Measurements from ENCODE around the gene PLTP. TPM values are rescaled to one million over a fixed set of nuclear protein-coding genes. Genes with fewer than 3 reads are reported as not detected.

Gene PLTP
- total and polyA plus RNA-seq, 2 of the 13 experiments (the other 11 are each of a cell fraction or from before 2014, with no cell fraction given): 16.9 to 28.6 TPM

- TF ChIP-seq, protein P1, sequence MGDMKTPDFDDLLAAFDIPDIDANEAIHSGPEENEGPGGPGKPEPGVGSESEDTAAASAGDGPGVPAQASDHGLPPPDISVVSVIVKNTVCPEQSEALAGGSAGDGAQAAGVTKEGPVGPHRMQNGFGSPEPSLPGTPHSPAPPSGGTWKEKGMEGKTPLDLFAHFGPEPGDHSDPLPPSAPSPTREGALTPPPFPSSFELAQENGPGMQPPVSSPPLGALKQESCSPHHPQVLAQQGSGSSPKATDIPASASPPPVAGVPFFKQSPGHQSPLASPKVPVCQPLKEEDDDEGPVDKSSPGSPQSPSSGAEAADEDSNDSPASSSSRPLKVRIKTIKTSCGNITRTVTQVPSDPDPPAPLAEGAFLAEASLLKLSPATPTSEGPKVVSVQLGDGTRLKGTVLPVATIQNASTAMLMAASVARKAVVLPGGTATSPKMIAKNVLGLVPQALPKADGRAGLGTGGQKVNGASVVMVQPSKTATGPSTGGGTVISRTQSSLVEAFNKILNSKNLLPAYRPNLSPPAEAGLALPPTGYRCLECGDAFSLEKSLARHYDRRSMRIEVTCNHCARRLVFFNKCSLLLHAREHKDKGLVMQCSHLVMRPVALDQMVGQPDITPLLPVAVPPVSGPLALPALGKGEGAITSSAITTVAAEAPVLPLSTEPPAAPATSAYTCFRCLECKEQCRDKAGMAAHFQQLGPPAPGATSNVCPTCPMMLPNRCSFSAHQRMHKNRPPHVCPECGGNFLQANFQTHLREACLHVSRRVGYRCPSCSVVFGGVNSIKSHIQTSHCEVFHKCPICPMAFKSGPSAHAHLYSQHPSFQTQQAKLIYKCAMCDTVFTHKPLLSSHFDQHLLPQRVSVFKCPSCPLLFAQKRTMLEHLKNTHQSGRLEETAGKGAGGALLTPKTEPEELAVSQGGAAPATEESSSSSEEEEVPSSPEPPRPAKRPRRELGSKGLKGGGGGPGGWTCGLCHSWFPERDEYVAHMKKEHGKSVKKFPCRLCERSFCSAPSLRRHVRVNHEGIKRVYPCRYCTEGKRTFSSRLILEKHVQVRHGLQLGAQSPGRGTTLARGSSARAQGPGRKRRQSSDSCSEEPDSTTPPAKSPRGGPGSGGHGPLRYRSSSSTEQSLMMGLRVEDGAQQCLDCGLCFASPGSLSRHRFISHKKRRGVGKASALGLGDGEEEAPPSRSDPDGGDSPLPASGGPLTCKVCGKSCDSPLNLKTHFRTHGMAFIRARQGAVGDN (CRISPR knock-in tag; IDR thresholded peaks at IDR 0.05): peak; percentile 87
- TF ChIP-seq SRSF4 (IDR thresholded peaks at IDR 0.05; ENCODE audit: low read depth, low read length, poor library complexity, severe bottlenecking) (no peak), MYC (CRISPR knock-in tag; IDR thresholded peaks at IDR 0.05; ENCODE audit: borderline replicate concordance) (peak; percentile 76; the same call in 1 of the 2 replicates), NR2C2 (CRISPR knock-in tag; IDR thresholded peaks at IDR 0.05; ENCODE audit: borderline replicate concordance) (0 out of 2 replicates have a peak, but pooled peaks have one; percentile 29), XBP1 (CRISPR knock-in tag; IDR thresholded peaks at IDR 0.05) (no peak), ELF1 (CRISPR knock-in tag; IDR thresholded peaks at IDR 0.05) (no peak), ZZZ3 (CRISPR knock-in tag; IDR thresholded peaks at IDR 0.05; ENCODE audit: borderline replicate concordance) (peak; percentile 90), TBP (CRISPR knock-in tag; IDR thresholded peaks at IDR 0.05) (no peak), ZHX1 (CRISPR knock-in tag; IDR thresholded peaks at IDR 0.05; ENCODE audit: low read depth) (no peak), GABPB1 (CRISPR knock-in tag; IDR thresholded peaks at IDR 0.05) (peak; percentile 51; the same call in 1 of the 2 replicates), ZNF563 (CRISPR knock-in tag; IDR thresholded peaks at IDR 0.05) (no peak), POLR2G (IDR thresholded peaks at IDR 0.05; ENCODE audit: low read depth, low read length) (peak; percentile 52; the same call in 1 of the 2 replicates), ZNF709 (CRISPR knock-in tag; IDR thresholded peaks at IDR 0.05) (no peak), GATAD1 (CRISPR knock-in tag; IDR thresholded peaks at IDR 0.05) (no peak), FOXM1 (CRISPR knock-in tag; IDR thresholded peaks at IDR 0.05) (no peak)
- TF ChIP-seq, protein P2, sequence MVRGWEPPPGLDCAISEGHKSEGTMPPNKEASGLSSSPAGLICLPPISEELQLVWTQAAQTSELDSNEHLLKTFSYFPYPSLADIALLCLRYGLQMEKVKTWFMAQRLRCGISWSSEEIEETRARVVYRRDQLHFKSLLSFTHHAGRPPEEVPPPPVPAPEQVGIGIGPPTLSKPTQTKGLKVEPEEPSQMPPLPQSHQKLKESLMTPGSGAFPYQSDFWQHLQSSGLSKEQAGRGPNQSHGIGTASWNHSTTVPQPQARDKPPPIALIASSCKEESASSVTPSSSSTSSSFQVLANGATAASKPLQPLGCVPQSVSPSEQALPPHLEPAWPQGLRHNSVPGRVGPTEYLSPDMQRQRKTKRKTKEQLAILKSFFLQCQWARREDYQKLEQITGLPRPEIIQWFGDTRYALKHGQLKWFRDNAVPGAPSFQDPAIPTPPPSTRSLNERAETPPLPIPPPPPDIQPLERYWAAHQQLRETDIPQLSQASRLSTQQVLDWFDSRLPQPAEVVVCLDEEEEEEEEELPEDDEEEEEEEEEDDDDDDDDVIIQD (CRISPR knock-in tag; IDR thresholded peaks at IDR 0.05; ENCODE audit: low read depth): no peak
- TF ChIP-seq, protein P3, sequence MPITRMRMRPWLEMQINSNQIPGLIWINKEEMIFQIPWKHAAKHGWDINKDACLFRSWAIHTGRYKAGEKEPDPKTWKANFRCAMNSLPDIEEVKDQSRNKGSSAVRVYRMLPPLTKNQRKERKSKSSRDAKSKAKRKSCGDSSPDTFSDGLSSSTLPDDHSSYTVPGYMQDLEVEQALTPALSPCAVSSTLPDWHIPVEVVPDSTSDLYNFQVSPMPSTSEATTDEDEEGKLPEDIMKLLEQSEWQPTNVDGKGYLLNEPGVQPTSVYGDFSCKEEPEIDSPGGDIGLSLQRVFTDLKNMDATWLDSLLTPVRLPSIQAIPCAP (CRISPR knock-in tag; IDR thresholded peaks at IDR 0.05; ENCODE audit: low read depth): no peak
Observed at GRCh38 chr20:45911486-45912343, at the start of gene PLTP (continued).

Data from HepG2 (cell line).